IMR-90 (cell line): ENCODE results near the gene S100A3. TPM values are rescaled to one million over a fixed set of nuclear protein-coding genes. Genes with fewer than 3 reads are reported as not detected.
A peak's percentile ranks its signal among the peaks of the same experiment; 100 is the strongest.

Experiments
- ATAC-seq: fragments of 200-7000 bp; cut with Tn5 transposase; 2 replicates; pipeline ENCODE4 v1.9.1; 2020; ENCODE audit warnings: low read depth, mild to moderate bottlenecking, moderate library complexity
- BruUV-seq: library from RNA; stranded (reverse); fragments of 400-500 nt; replicated peaks from 2 replicates; lab custom pipeline; 2021; lab: Mats Ljungman, UMichigan
- CTCF ChIA-PET: fragments of 300-600 bp; formaldehyde crosslinking; extraction: SDS; loops from one replicate; lab custom pipeline; 2021; ENCODE audit warnings: antibody characterized with exemption; lab: Yijun Ruan, JAX
- POLR2A ChIA-PET: fragments of 300-600 bp; sonication (Branson Sonifier 250); formaldehyde crosslinking; loops from one replicate; lab custom pipeline; 2022; ENCODE audit warnings: antibody characterized with exemption; ENCODE audit not compliant: unreplicated experiment; lab: Charles Lee
- DNase-seq: peaks from one replicate; pipeline ENCODE4 v3.0.0; 2013
- H2AFZ ChIP-seq: replicated peaks from 2 replicates; pipeline ENCODE3; 2013; ENCODE audit warnings: low read length, mild to moderate bottlenecking; ENCODE audit not compliant: poor library complexity
- H2AK5ac ChIP-seq: 2 replicates; pipeline ENCODE4 v1.6.1; 2013; ENCODE audit warnings: low read depth, low read length, inconsistent platforms
- H2AK9ac ChIP-seq: replicated peaks from 2 replicates; pipeline ENCODE3; 2013; ENCODE audit warnings: mild to moderate bottlenecking, low read depth, low read length, moderate library complexity; ENCODE audit not compliant: poor library complexity
- H2BK120ac ChIP-seq: 2 replicates; pipeline ENCODE4 v1.6.1; 2013; ENCODE audit warnings: low read depth, low read length, inconsistent platforms
- H2BK15ac ChIP-seq: 3 replicates; pipeline ENCODE4 v1.6.1; 2013; ENCODE audit warnings: low read depth, low read length, inconsistent platforms
- H2BK20ac ChIP-seq: 2 replicates; pipeline ENCODE4 v1.6.1; 2013; ENCODE audit warnings: low read depth, mild to moderate bottlenecking, inconsistent platforms, low read length, moderate library complexity
- H2BK5ac ChIP-seq: 2 replicates; pipeline ENCODE4 v1.6.1; 2013; ENCODE audit warnings: mild to moderate bottlenecking, low read depth, low read length, inconsistent platforms; ENCODE audit not compliant: poor library complexity, severe bottlenecking
- H3K14ac ChIP-seq: replicated peaks from 2 replicates; pipeline ENCODE4 v1.6.1; 2013; ENCODE audit warnings: low read depth, low read length, inconsistent platforms
- H3K18ac ChIP-seq: 2 replicates; pipeline ENCODE4 v1.6.1; 2013; ENCODE audit warnings: low read depth, low read length, control low read depth
- H3K23ac ChIP-seq: 2 replicates; pipeline ENCODE4 v1.6.1; 2013; ENCODE audit warnings: low read depth, low read length, inconsistent platforms
- H3K27ac ChIP-seq: 2 replicates; pipeline ENCODE4 v1.5.1; 2013; ENCODE audit warnings: mild to moderate bottlenecking, control low read depth, low read length; ENCODE audit not compliant: insufficient read depth
- H3K27me3 ChIP-seq: 2 replicates; pipeline ENCODE4 v1.6.1; 2013; ENCODE audit warnings: low read length; ENCODE audit not compliant: control insufficient read depth, insufficient read depth
- H3K36me3 ChIP-seq: 2 replicates; pipeline ENCODE4 v1.6.1; 2013; ENCODE audit warnings: low read length, mixed read lengths; ENCODE audit not compliant: control insufficient read depth, insufficient read depth
- H3K4ac ChIP-seq: 2 replicates; pipeline ENCODE4 v1.6.1; 2013; ENCODE audit warnings: low read depth, low read length, inconsistent platforms
- H3K4me1 ChIP-seq: 2 replicates; pipeline ENCODE4 v1.6.1; 2013; ENCODE audit warnings: low read length, mixed read lengths; ENCODE audit not compliant: control insufficient read depth, insufficient read depth
- H3K4me2 ChIP-seq: 2 replicates; pipeline ENCODE4 v1.6.1; 2013; ENCODE audit warnings: low read depth, mild to moderate bottlenecking, control low read depth, low read length, moderate library complexity
- H3K4me3 ChIP-seq: 2 replicates; pipeline ENCODE4 v1.5.1; 2013; ENCODE audit warnings: low read depth, mild to moderate bottlenecking, control low read depth, low read length, moderate library complexity; ENCODE audit not compliant: insufficient read depth
- H3K56ac ChIP-seq: 2 replicates; pipeline ENCODE4 v1.6.1; 2013; ENCODE audit warnings: low read length, inconsistent platforms; ENCODE audit not compliant: insufficient read depth; ENCODE audit errors: extremely low read depth
- H3K79me1 ChIP-seq, 2 experiments: 2 replicates each; pipeline ENCODE4 v1.6.1; 2013; ENCODE audit warnings: low read length in 2 of 2, inconsistent platforms in 1 of 2, low read depth in 1 of 2
- H3K9ac ChIP-seq: 2 replicates; pipeline ENCODE4 v1.6.1; 2013; ENCODE audit warnings: low read depth, low read length, control low read depth
- H3K9me1 ChIP-seq: 2 replicates; pipeline ENCODE4 v1.6.1; 2013; ENCODE audit warnings: low read length, inconsistent platforms; ENCODE audit not compliant: insufficient read depth
- H3K9me3 ChIP-seq: 2 replicates; pipeline ENCODE4 v1.6.1; 2013; ENCODE audit warnings: low read length; ENCODE audit not compliant: control insufficient read depth, insufficient read depth
- H4K20me1 ChIP-seq: 2 replicates; pipeline ENCODE4 v1.6.1; 2013; ENCODE audit warnings: low read length, inconsistent platforms; ENCODE audit not compliant: insufficient read depth
- H4K5ac ChIP-seq: 2 replicates; pipeline ENCODE4 v1.6.1; 2013; ENCODE audit warnings: mild to moderate bottlenecking, low read depth, low read length, control low read depth
- H4K8ac ChIP-seq, 2 experiments: 2 replicates each; pipeline ENCODE4 v1.6.1; 2013; ENCODE audit warnings: low read depth in 2 of 2, low read length in 2 of 2, control low read depth in 1 of 2, inconsistent platforms in 1 of 2
- H4K91ac ChIP-seq: 2 replicates; pipeline ENCODE4 v1.6.1; 2013; ENCODE audit warnings: low read depth, low read length, inconsistent platforms; ENCODE audit not compliant: insufficient read depth
- CEBPB ChIP-seq: IDR thresholded peaks from 2 replicates; pipeline ENCODE4 v1.6.1; 2012; ENCODE audit warnings: low read depth, low read length, improper control_type of control experiment
- MAFK ChIP-seq: IDR thresholded peaks from 2 replicates; pipeline ENCODE4 v1.6.1; 2012; ENCODE audit warnings: low read depth, low read length, improper control_type of control experiment
- MAZ ChIP-seq: IDR thresholded peaks from 2 replicates; pipeline ENCODE4 v1.6.1; 2012; ENCODE audit warnings: low read depth, mild to moderate bottlenecking, low read length, improper control_type of control experiment, moderate library complexity, borderline replicate concordance
- RAD21 ChIP-seq: IDR thresholded peaks from 2 replicates; pipeline ENCODE4 v1.6.1; 2012; ENCODE audit warnings: low read length, improper control_type of control experiment
- SMC3 ChIP-seq: fragments of 150-350 bp; IDR thresholded peaks from 2 replicates; pipeline ENCODE4 v1.6.1; 2016; ENCODE audit warnings: low read depth, mild to moderate bottlenecking, antibody characterized with exemption, low read length, moderate library complexity
- WGBS, 2 experiments: methylation state at CpG; one replicate each; pipeline versions ENCODE4 v1.1.5 to v1.1.7; 2013; ENCODE audit warnings: missing lambda C conversion rate in 2 of 2; ENCODE audit not compliant: insufficient read length in 1 of 2; ENCODE audit errors: extremely low coverage in 2 of 2; 5-methylcytosine and 5-hydroxymethylcytosine counted together
- dilution Hi-C: fragments of 300-500 bp; cut with HindIII; formaldehyde crosslinking; loops from one replicate; pipeline ENCODE4 v1.14.3; 2018; ENCODE audit warnings: low sequenced_read_pairs; ENCODE audit not compliant: unreplicated experiment
- in situ Hi-C: fragments of 300-500 bp; cut with MboI; formaldehyde crosslinking; loops from 3 replicates; pipeline ENCODE4 v1.14.3; 2019; ENCODE audit warnings: low sequenced_read_pairs, inconsistent platforms, mixed read lengths
- intact Hi-C: fragments of 100-400 bp; cut with micrococcal nuclease; formaldehyde crosslinking; loops from 2 replicates; pipeline ENCODE4 v1.10.0; 2022
- polyA plus RNA-seq, 3 experiments: library from polyadenylated mRNA; depleted of rRNA; stranded (reverse); fragments of >200 nt; gene quantifications; 2 replicates each; pipeline ENCODE4 v1.2.3, GENCODE V29; 2012; ENCODE audit warnings: low replicate concordance in 1 of 3
- total RNA-seq: library from RNA; depleted of rRNA; stranded (reverse); fragments of >200 nt; gene quantifications from 2 replicates; pipeline ENCODE4 v1.2.3, GENCODE V29; 2012
- TF ChIP-seq, protein P1 (sequence below): conservative IDR thresholded peaks from 2 replicates; pipeline ENCODE4 v1.5.1; 2012; ENCODE audit warnings: mild to moderate bottlenecking, low read depth, low read length, improper control_type of control experiment

S100A3 gene
- total and polyA plus RNA-seq, 2 of the 4 experiments (the other 2 are of a cell fraction): 2.9 to 4.5 TPM

DNA sequence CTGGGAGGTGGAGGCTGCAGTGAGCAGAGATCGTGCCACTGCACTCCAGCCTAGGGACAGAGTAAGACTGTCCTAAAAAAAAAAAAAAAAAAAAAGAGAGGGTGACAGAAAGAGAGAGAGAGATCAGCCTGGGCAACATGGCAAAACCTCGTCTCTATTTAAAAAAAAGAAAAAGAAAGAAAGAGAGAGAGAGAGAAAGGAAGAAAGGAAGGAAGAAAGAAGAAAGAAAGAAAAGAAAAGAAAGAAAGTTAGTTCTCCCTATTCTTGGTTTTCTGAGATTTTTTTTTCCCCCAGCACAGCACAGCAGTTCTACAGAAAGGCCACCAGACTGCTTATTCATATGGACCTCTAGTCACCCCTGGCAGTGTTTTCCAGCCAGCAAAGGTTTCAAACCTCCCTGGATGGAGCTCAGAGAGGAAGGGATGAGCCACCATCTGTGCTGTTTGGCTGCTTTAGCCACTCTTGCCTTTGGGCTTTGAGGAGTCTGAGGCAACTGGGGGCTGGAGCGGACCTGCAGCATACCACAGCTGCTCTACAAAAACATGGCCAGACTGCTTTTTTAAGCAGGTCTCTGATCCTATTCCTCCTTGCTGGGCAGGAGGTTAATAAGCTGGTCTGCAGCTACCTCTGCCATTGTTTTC lies 23.9 kb downstream of the S100A3 start:
- Histone ChIP-seq H3K27ac (no peak overlapping the region), H4K8ac (no peak overlapping the region), H2BK20ac (peak overlapping the region; percentile 24; the same call in 1 of the 2 replicates), H4K20me1 (no peaks in the 10 kb centered on the region), H2AFZ (peak overlapping the region; percentile 67), H3K9ac (no peak overlapping the region), H3K9me3 (no peaks in the 10 kb centered on the region), H3K23ac (0 out of 2 replicates have a peak overlapping the region, but pooled peaks have one; percentile 59), H3K18ac (no peak overlapping the region), H3K79me1 (peaks cover 0 to 8% of the 10 kb centered on the region in 2 experiments; a peak in 1 of 4 replicates), H3K4me2 (no peak overlapping the region), H3K4me1 (peaks cover 14% of the 10 kb centered on the region), H4K91ac (no peak overlapping the region), H2BK120ac (peak overlapping the region; percentile 33), H3K4me3 (no peak overlapping the region), H3K36me3 (no peaks in the 10 kb centered on the region), H3K27me3 (no peaks in the 10 kb centered on the region), H3K4ac (peak overlapping the region; percentile 65), H2BK5ac (no peak overlapping the region), H2AK9ac (peak overlapping the region; percentile 88), H3K9me1 (0 out of 2 replicates have a peak, but pooled peaks cover 5% of the 10 kb centered on the region), H3K56ac (no peak overlapping the region), H2AK5ac (no peak overlapping the region), H3K14ac (peak overlapping the region; percentile 71; the same call in 1 of the 2 replicates), H4K5ac (no peak overlapping the region), H2BK15ac (peak overlapping the region; percentile 21; the same call in 1 of the 3 replicates)
- POLR2A ChIA-PET: interaction anchor here (0.5 to 1.7 kb wide), 3 partner anchors 10 to 93 kb away, joined by 3 to 4 read pairs (median 3); no protein-coding TSS in a partner anchor
- intact Hi-C loops: no loop called here
- in situ Hi-C loops: loop anchor here (25.0 kb wide), 1 partner anchor 437 kb away; the partner anchor contains the start of genes CREB3L4, CRTC2 and SLC39A1
- dilution Hi-C loops: no loop called here
- BruUV-seq: no TSS peak
- ATAC-seq (peak; percentile 83), DNase-seq (peak; percentile 60)
- TF ChIP-seq, protein P1, sequence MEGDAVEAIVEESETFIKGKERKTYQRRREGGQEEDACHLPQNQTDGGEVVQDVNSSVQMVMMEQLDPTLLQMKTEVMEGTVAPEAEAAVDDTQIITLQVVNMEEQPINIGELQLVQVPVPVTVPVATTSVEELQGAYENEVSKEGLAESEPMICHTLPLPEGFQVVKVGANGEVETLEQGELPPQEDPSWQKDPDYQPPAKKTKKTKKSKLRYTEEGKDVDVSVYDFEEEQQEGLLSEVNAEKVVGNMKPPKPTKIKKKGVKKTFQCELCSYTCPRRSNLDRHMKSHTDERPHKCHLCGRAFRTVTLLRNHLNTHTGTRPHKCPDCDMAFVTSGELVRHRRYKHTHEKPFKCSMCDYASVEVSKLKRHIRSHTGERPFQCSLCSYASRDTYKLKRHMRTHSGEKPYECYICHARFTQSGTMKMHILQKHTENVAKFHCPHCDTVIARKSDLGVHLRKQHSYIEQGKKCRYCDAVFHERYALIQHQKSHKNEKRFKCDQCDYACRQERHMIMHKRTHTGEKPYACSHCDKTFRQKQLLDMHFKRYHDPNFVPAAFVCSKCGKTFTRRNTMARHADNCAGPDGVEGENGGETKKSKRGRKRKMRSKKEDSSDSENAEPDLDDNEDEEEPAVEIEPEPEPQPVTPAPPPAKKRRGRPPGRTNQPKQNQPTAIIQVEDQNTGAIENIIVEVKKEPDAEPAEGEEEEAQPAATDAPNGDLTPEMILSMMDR: no peak
- TF ChIP-seq MAFK (no peak), RAD21 (no peak), SMC3 (no peak), MAZ (no peak), CEBPB (no peak)
- CTCF ChIA-PET: interaction anchor here (0.9 to 1.6 kb wide), 2 partner anchors 14 to 43 kb away, joined by 3 to 6 read pairs; no protein-coding TSS in a partner anchor
- WGBS, 2 experiments: no CpG with 5 or more reads among the region's 3 CpGs
